HG03175 (cell line): ENCODE measurements around the gene JMJD1C.
A peak's percentile ranks its signal among the peaks of the same experiment; 100 is the strongest.
"Not testable (repeated sequence)": the region's sequence is repeated elsewhere in the genome, so short reads cannot be mapped to it uniquely, and the experiment has no call there.

Experiments used
- ATAC-seq: cut with Tn5 transposase; IDR thresholded peaks from one replicate; pipeline ENCODE4 v1.9.1; 2021; ENCODE audit warnings: mild to moderate bottlenecking, moderate library complexity; ENCODE audit not compliant: unreplicated experiment

The JMJD1C gene

DNA sequence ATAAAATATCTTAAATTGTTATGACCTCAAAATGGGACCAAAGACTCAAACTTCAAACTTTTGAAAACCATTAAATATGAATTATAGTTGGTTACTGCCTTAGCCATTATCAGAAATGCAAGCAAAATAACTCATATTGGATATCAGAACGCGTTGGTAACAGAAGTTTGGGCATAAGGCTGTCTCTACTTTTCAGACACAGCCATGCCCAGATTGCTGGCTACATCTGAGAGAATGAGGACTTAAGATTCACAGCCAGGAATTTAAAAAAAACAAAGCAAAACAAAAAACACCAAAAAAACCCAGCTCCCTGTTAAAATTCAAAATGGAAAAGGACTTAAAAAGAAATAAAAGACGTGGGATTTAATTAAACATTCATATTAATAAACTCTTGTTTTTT lies 161.6 kb downstream of the JMJD1C start:
- ATAC-seq: no peak

DNA sequence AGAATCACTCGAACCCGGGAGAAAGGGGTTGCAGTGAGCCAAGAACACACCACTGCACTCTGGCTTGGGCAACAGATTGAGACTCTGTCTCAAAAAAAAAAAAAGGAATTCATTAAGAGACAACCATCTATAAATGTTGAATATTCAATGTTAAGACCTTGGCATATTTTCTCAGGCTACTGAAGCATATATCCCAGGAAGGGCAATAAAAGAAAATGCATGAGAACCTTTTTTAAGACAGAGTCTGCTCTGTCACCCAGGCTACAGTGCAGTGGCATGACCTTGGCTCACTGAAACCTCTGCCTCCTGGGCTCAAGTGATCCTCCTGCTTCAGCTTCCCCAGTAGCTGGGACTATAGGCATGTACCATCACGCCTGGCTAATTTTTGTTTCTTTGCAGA lies 165.0 kb downstream of the JMJD1C start:
- no peak for ATAC-seq

DNA sequence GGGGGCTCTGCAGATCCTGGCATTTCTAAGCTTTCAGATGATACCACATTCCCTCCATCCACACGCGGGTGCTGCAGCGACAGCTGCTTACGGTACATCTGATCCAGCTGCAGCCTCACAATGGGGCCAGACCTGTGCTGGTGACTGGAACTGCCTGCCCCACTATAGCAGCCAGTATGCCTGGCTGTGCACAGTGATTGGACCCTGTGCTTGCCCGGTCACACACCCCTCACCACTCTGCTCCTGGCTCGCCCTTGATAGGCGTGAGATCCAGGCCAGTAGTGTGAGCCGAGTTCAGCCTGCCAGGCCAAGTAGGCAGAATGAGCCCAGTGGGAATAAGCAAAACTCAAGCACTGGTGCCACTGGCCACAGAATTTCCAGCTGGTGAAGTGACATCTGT lies 167.8 kb downstream of the JMJD1C start:
- ATAC-seq: no peak

DNA sequence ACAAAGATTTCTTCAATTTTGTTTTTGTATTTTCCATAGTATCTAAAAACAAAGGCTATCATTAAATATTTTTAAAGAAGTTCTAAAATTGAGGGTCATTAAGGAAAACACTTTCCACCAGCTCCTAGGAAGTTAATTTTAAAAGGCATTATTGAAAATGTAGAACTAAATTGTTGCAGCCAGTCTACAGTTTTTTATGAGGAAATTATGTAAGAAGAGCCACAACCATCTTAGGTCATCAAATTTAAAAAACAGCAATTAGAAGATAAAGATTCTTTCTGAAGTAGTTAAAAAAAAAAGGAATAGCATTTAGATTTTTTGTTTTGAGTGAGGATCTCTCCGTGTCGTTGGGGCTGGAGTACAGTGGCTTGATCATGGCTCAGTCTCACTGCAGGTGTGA lies 171.0 kb downstream of the JMJD1C start:
- no peak for ATAC-seq

DNA sequence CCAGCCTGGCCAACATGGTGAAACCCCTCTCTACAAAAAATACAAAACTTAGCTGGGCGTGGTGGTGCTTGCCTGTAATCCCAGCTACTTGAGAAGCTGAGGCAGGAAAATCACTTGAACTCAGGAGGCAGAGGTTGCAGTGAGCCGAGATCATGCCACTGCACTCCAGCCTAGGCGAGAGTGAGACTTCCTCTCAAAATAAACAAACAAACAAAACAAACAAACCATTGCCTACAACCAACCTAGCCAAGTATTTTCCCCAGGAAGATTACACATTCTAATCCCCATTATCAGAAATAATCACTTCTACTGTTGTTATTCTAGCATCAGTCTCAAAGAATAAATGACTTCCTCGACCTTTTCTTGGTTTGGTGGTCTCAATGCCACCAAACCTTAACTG lies 172.9 kb downstream of the JMJD1C start:
- ATAC-seq: not testable (repeated sequence)

DNA sequence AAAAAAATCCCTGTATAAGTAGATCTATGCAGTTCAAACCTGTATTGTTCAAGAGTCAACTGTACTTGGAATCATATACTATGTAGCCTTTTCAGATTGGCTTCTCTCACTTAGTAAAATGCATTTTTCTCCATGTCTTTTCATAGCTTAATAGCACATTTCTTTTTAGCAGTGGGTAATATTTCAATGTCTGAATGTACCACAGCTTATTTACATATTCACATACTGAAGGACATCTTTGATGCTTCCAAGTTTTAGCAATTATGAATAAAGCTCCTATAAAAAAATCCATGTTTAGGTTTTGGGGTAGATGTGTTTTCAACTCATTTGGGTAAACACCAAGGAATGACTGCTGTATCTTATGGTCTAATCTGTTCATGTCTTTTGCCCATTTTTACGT lies 177.6 kb downstream of the JMJD1C start:
- ATAC-seq: no peak

DNA sequence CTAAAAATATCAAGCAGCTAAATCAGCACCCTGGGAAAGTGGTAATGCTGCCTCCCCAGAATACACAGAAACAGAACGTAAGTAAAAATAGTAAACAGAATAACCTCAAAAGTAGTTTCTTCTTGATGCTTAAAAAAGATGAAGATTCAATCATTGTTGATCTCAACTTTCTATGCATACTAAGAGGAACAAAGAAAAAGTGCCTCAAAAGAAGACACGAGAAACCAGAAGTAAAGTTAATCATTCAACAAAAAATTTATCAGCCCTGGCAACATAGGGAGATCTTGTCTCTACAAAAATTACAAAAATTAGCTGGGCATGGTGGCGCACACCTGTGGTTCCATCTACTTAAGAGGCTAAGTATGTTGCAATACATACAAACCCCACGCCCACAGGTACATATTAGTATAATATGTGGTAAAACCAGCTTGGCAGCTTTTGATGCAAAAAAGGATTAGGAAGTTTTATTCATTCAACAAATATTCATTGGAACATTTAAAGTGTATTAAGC lies 179.0 kb downstream of the JMJD1C start:
- peak; percentile 82 for ATAC-seq

DNA sequence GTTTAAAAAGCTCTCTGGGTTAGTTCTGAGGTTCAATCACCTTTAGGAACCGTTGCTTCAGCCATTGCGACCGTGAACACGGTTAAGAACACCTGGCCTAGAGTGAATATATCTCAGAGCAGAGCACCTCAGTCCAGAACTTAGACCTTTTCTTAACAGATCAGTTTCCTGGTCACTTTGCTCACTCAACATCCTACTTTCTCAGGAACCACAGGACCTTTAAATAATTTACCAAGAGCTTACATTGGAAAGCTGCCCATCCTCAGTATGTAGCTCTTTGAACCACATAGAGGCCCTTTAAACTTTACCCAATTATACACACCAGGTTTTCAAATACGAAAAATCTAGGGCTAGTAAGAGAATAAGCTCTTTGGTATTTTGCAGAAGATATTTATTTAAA lies 179.4 kb downstream of the JMJD1C start:
- ATAC-seq: peak; percentile 63

DNA sequence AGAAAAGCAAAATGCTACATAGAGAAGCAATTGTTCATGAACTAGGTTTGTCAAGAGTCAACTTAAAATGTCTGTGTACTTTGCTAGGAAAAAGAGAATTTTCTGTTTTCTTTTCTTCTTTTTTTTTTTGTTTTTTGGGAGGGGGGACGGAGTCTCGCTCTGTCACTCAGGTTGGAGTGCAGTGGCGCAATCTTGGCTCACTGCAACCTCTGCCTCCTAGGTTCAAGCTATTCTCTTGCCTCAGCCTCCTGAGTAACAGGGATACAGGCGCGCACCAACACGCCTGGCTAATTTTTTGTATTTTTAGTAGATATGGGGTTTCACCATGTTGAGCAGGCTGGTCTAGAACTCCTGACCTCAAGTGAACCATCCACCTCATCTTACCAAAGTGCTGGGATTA lies 181.9 kb downstream of the JMJD1C start:
- not testable (repeated sequence) for ATAC-seq

DNA sequence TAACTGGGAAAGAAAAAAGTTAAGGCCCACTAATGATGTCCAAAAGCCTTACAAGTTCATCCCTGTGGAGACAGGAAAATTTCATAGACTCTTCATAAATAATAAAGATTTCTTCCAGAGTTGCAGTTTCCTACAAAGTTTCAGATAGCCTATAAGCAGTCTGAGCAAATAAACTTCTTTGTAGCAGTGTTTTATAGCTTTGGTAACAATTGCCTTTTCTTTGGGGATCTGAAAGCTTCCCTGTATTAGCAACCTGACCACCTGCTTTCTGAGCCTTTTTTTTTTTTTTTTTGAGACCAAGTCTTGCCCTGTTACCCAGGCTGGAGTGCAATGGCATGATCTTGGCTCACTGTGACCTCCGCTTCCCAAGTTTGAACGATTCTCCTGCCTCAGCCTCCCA lies 182.7 kb downstream of the JMJD1C start:
- no peak for ATAC-seq

DNA sequence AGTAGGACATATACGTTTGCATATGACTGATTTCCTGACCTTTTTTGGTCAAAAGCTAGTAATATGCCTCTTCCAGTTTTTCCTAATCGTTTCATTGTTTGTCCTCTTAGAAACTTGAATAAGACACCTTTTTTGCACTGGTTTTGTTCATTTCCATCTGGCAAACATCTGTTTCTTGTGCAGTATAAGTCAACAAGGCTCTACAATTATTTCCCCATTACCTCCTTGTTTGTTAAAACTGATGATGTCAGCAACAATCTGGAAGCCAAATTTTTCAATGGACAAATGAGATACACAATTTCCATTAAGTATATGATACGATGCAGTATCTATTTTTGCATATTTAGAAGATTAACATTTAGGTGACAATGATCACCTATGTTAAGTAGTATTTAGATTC lies 183.8 kb downstream of the JMJD1C start:
- no peak for ATAC-seq

DNA sequence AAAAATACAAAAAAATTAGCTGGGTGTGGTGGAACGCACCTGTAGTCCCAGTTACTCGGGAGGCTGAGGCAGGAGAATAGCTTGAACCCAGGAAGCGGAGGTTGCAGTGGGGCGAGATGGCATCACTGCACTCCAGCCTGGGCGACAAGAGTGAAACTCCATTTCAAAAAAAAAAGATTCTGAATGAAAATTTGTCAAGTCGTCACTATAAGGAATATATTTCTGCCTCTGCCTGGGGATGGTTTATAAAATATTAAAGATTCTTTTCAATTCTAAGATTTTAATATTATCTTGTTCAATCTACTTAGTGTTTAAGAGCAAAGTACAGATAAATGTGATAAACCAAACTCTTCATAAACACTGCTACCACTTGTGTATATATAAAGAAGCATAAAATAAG lies 185.4 kb downstream of the JMJD1C start:
- ATAC-seq: no peak

DNA sequence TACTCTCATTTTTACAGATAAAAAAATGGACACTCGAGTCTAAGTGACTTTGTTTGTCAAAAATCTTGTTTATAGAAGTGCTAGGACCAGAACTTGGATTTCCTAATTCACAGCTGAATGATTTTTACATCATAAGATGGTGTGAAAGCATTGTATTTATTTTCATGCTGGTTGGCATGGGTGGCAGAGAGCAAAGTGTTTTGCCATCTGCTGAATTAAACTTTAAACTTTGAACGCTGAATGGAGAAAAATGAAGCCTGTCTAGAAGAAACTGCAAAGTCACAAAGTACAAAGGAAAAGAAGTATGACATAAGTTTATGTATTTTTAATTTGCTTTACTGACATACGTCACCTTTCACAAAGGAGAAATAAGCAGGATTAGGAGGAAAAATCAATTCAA lies 190.7 kb downstream of the JMJD1C start:
- no peak for ATAC-seq

DNA sequence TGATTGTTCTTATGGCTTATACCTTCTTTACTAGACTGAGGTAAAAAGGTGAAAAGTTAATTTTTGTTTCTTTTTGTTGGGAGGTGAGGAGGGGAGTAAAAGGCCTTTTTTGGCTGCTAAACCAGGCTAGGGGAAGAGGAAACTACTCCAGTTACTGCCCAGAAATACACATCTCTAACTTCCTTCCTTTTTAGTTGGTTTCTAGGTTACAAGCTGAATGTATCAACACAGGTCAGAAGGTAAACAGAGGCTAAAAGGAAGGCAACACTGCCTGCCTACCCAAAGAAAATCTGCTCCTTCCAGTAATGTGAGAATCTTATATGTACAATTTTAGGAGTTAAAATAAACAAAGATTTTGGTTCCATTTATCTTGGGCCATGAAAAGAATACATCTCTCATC lies 192.2 kb downstream of the JMJD1C start:
- peak; percentile 29 for ATAC-seq

DNA sequence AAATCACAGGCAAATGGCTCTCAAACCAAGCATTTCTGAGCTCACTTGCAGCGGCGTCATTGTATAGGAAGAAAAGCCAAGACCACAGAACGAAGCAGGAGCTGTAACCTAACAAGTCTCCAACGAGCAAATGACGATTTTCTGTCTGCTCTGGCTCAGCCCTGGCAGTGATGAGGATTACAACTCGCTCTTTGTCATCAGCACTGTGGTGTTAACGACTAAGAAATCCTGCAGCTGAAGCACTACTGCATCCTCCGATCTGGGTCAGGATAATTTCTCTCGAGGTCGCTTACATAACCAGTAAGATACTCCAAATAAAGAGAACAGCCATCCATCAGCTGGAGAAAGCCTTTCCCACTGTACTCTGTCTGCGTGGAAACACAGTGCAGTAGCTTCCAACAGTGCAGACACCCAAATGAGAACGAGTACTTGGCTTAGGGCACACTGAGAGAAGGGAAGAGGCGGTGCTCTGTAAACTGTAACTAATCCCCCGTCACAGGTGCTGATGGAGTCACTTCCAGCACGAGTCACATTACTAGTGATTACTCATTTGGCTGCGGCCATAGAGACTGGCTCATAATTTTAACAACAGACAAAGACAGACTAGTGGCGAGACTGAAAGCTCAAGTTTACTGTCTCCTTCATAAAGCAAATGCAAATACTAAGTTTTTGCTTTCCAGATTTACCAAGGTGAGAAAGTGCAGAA lies 196.8 kb downstream of the JMJD1C start:
- ATAC-seq: peak; percentile 97

DNA sequence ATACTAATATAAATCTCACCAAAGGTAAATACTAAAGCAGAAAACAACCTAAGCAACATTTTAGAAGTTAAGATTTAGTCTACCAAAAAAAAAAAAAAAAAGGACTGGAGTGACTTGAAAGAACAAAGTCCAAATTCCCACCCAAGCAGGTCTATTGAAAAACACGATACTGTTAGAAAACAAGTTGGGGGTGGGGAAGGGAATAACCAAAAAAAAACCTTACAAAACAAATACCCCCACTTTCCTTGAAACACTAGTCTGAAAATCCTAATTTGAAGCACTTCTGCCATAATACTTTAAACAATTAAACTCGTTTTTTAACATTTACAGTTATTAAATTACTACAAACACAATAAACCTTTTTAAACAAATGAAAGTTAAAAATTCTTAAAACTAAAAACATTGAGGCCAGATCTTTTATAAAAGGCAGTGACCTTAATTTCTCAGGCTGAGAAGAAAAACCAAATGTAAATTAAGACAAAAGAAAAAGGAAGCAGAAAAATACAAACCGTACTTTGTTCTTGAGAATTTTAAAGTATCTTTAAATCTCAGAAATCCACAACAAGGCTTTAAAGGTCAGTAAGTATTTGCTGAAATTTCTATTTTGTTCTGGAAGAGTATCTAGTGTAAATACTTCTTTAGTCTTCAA lies 197.5 kb downstream of the JMJD1C start:
- no peak for ATAC-seq

DNA sequence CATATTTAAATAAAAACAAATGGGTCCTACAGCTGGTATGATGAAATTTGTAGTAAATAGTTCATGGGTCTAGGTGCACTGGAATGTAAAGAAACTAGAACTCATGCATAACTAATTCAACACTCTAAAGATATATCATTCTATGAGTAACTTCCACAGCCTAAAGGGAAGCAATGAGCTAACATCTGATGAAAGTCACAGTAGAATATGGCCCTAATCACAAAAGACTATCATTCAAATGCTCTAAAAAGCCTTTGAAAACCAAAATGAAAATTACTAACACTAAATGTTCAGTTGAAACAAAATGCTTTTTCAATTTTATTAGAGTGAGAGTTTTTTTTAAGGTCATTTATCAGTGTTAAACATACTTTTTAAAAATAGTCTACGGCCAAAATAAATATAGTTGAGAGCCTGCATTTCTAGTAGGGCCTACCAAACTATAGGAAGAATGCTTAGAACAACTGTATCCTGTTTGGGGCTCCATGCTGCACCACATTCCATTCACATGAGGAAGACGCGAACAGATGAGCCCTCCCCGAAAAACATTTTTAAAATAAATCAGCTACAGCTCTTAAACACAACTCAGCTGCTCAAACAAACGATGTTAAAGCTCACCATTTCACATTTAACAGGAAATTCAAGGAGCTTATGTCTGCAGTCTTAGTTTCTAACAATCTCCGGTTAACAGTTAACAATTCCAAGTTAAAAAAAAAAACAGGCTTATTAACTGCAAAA lies 198.2 kb downstream of the JMJD1C start:
- no peak for ATAC-seq

DNA sequence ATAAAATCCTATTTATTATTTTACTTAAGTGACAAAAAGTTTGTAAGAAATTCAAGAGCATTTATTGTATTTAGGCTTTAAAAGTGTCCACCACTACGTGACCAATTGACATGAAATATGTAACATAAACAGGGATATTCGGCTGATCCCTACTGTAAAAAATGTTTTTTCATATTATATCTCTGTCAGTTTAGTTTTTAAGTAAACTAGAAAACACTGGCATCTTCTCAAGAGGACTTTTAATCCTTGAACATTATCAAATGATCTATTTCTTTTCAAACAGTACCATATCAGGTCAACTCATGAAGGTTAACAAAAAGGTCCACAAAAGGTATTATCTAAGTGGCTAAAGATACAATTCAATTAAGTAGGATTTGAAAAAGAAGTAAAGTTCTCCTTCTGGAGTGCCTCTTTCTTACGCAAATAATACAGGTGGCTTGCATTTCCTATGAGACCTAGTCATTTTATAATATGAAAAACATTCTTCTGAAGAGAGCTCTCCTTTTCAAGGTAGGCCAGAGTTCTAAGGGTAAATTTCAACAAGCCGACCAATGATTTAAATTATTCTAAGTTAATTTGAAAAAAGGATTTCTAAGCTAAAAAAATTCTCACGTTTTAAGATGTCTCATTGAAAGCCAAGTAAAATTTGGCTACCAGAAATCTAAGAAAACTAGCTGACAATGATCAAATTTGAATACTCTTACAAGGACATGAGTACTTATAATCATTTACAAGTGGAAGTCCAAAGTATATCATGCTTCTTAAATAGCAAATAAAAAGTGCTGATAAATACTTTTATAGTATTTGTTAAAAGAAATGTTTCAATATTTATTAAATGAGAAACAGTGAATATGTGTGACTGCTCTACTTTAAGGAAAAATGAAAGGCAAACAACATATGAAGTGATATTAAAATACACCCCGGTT lies 199.1 kb downstream of the JMJD1C start:
- ATAC-seq: no peak

DNA sequence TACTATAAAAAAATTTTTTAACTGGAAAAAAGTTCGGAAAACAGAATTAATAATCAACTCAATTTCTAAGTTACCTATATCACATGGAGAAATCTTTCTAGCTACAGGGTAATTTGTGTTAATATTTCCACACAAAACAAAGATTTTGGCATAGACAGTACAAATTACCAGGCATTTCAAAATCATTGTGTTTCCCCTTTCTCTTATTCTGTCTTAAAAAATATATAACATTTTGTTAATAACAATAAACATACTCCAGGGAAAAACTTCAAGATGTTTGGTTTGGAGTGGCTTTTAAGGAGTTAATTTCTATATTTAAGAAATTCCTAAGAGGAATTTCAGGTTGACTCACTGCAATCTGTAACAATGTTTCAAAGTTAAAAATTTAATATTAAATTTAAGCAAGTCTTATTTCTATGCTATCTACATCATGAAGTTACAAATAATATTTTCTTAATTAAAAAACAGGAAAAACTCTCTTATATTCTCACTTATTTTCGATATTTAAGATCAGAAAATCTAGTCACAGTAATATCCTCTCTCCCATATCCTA lies 200.0 kb downstream of the JMJD1C start:
- ATAC-seq: no peak

DNA sequence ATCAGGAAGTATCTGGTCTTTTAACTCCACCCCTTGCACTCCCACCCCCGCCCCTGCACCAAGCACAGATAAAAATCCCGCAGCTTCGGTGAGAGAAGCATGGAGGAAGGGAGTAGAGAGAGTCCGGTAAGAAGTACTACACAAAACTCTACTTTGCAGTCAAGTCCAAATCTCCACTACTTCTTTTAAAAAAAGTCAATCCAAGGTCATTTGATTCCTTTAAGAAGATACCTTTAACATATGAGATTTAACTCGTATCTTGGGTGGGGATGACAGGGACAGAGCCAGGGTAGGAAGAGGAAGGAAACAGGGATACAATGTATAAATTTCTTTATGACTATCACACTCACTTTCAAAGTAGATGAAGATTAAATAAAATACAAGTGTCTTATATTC lies 200.6 kb downstream of the JMJD1C start:
- ATAC-seq: no peak
